HTERT RPE-1 (cell line): ENCODE results near the gene PRKAG2.

Experiments
- in situ Hi-C: fragments of 300-500 bp; cut with MboI; formaldehyde crosslinking; loops from 4 replicates; pipeline ENCODE4 v1.14.3; 2020; ENCODE audit warnings: low sequenced_read_pairs

Gene PRKAG2

DNA sequence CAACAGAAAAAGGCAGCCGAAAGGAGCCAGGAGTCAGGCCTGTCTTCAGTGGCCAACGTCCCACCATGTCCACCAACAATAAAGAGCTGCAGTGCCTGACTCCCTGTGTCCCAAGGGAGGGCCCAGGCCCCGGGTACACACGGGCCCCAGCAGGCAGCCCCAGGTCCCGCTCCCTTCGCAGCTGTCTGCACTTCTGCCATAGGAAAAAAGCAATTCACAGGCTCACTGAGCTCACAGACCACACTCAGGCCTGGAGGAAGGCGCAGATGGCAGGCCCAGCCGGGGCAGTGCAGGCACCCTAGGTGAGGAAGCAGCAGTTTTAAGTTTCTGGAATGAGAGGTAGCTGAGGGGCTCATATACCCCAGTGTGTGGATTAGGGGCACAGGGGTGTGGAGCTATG, 100.5 kb downstream of the PRKAG2 start:
- in situ Hi-C loops: no loop called here

DNA sequence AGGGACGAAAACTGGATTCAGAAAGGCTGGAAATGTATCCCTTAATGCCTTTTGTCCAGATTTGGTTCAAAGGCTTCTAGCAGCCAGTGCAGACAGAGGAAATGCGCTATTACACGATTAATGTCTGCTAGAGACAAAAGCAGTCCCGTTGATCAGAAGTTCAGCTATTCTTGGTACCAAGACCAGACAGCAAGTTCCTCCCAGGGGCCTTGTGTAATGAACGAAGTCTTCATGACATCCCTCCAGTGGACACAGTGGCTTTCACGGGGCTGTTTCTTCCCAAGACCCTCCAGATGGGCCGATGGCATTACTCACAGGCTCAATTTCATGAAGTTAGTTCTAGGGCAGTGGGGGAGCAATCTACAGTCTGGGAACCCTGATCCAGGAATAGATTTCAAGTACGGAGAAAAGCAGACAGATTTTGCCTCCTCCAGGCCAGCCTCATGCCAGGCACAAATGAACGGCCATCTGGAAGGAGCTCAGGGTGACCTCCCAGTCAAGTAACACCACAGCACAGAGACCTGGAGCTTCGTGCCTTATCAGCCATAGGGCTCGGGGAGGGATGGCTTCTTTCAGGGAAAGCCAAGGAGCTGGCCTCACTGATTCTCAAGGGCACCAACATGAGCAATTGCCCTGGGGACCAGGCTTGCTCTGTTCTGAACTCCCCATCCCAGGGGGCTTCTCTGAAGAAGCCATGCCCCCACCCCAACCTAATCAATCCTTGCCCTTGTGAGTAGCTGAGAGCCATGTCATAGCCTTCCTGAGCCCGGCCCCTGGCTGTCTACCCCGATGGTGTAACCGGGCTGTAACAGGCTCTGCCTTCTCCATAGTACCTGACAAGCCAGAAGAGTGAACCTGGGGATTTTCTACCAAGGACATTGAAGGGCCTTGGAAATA, 101.1 kb downstream of the PRKAG2 start:
- in situ Hi-C loops: no loop called here

DNA sequence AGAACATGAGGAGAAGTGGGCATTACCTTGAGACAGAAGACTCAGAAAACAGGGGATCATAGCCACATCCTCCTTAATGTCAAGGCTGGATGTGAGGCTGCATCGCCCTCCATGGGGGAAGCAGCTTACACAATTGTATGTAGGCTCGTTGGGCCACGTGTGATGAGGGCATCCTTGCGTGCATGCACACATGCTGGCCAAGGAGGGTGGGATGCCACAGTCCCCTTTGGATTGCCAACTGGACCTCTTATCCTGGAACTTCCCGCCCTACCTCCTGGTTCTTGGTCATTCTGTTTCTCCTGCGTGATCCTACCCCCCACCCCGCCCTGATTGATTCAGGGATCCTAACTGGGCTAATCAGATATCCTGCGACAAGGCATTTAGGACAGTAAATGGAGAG, 102.0 kb downstream of the PRKAG2 start:
- in situ Hi-C loops: no loop called here

DNA sequence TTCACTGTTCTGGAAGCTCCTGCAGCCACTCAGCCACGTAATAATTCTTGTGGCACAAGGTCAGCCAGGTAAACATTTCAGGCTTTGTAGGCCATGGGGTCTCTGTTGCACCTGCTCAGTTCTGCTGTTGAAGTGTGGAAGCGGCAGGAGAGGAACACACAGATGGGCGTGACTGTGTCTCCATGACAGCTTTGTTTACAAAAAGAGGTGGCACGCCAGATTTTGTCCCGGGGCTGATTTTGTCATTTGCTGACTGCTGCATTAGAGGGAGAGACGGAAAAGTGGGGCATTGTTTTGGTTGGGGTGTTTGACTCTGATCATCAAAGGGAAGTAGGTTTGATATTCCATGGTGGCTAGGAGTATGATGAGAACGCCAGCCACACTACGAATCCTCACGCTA, 103.1 kb downstream of the PRKAG2 start:
- in situ Hi-C loops: no loop called here

DNA sequence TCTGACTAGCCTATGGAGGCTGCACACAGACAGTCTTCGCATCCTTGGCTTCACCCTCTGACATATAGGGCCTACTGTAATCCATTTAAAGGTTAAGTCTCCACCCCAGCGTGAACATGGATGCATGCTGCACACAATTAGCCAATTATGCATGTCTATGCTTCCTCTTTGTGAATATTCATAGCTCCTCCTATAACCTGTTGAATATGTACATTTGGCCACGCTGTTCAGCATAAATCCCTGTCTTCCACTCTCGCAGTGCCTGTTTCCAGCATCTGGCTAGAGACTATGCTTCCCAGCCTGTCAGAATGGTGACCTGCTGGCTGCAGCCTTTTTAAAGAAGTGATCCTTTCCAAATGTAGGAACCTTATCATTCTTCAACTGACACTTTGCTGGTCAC, 106.7 kb downstream of the PRKAG2 start:
- in situ Hi-C loops: no loop called here

DNA sequence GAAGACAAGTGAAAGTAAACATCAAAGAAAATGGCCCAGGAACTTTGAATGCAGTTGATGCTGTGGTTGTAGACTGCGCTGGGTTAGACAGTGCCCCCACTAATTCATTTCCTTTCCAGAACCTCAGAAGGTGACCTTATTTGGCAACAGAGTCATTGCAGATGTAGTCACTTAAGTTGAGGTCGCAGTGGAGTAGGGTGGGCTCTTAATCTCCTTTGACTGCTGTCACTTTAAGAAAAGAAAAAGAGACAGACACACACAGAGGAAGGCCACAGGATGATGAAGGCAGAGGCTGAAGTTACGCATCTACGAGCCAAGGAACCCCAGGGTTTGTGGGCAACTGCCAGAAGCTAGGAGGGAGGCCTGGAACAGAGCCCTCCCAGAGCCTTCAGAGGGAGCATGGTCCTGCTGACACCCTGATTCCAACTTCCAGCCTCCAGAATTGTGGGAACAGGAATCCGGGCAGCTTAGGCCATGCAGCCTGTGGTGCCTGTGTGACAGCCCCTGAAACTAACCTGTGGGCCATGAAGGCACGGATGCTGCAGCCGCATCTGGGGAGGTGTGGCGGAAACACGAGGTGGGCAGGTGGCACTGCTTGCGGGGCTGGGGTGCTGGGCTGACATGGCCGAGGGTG, 107.6 kb downstream of the PRKAG2 start:
- in situ Hi-C loops: no loop called here

DNA sequence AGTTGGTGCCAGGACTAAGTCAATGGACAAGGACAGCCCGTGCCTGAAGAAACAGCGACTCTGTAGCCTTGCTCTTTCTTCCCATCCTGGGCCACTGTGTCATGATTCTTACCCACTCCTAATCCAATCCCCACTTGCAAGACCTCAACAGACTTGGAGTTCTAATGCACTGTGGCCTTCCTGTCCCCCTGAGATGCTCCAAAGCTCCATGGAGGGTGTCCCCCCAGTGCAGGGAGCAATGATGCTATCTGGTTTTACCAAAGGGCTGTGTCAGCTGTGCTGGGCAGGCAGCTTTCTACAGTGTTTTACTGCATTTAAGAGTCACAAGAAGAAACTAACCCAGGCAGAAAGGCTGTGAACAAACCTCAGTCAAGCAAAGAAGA, 108.1 kb downstream of the PRKAG2 start:
- in situ Hi-C loops: no loop called here

DNA sequence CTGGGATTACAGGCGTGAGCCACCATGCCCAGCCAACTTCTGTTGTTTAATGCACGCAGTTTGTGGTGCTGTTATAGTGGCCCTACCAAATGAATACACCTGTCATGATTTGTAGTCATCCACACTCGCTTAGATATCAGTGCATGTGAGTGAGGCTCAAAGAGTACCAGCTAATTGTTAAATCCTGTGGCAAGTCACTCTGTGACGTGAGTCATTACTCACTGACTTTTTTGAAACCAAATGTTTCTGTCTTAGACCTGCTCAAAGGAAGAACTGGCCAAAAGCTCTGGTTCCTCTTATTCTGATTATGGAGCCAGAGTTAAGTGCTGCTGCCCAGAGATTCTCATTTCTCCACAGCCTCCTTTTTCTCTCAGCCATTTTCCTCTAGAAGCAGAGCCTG, 109.4 kb downstream of the PRKAG2 start:
- in situ Hi-C loops: no loop called here

DNA sequence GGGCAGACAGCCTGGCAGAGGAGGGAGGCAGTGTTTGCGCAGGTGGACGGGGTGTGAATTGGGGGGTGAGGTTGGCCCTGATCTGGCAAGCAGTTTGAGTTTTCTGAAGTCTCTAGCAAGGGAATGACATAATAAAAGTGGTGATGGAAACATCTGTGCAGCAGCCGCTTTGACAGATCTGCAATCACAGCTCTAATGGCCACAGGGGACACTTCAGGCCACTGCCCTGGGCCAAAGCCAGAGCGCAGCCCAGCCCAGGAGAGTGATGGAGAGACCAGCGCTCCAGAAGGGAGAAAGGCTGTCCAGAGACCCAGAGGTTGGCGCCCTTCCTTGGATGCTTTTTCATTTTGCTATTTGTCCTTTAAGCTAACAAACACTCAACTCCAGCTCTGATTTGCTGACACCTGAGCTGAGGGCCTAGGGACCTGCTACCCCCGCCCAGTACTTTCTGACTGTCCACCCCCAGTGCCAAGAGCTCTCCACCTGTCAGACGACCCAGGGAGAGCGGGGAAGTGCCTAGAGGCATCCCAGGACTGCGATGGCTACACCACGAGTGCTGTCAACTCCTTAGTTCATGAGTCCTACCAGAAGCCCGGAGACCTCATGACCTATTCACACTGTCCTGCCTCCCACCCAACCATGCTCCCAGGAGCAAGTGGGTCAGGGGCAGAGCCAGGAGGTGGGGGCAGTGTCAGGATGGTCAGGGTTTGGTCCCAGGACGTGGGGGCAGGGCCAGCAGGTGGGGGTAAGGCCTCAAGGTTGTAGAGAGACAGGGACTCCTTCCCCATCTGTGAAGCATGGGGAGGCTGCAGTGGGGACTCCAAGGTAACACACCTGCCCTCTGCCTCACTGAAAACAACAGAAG, 112.6 kb downstream of the PRKAG2 start:
- in situ Hi-C loops: no loop called here

DNA sequence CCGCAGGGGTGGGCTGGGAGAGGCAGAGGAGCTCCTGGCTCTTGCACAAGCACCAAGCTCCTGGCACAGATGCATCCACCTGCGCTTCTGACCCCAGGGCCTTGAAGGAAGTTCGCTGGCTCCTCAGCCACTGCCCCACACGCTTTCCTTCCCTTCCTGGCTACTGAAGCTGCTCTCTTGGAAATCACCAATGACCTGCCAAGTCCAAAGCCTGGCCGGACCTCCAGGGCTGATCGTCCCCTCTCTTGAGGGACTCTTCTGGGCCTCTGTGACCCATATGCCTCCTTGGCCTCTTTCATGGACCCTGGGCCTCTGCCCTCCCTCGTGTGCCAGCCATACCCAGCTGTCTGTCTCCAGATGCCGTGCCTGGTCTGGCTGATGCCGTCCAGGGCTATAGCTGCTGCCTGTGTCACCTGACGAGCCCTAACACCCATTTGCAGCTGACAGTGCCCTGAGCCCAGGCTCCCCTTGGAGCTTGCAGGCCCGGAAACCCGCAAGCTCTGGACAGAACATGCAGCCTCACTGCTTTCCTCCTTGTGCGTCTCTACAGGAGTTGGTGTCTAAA, 113.4 kb downstream of the PRKAG2 start:
- in situ Hi-C loops: no loop called here

DNA sequence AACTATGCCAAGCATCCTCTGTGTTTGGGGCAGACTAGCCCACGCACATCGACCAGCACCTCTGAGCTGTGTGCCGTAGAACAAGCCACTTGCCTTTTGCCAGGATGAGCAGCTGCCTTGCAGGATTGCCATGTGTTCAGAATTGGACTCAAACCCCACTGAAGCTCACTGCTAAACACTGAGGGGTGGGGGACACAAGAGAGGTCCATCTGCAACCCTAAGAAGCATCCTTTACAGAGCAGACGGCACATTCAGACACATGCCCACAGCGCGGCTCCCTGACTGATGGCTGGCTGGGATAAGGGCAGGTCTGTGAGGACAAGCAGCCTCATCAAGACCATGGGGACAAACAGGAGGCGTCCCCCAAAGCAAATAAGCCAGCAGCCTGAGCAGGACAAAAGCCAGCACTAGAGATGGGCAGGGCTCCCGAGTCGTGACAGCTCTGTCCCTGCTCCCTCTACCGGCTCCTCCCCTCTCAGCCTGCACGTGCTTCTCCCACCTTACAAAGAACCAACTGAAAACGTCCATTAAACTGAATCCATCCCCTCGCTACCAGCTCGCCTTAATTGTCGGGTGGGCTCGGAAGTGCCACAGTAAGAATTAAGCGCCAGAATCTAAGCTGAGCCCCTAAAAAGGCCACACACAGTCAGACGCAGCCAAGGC, 114.2 kb downstream of the PRKAG2 start:
- in situ Hi-C loops: no loop called here

DNA sequence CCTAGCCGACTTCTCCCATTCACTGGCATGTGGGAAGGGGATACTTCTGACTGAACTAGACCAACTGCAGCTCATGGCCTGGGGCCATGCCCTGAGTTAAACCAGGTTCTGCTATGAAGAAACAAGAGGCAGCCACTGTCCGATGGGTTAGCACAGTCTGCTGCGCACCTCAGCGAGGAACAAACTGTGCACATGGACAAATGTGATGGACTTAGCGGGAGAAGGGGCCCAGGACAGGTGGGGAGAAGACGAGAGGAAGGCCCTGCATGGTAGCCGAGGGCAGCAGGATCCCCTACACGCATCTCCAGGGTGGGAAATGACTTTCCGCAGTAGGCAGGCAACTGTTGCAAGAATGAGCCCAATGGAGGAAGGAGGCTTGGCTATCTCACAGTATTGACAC, 115.0 kb downstream of the PRKAG2 start:
- in situ Hi-C loops: no loop called here

DNA sequence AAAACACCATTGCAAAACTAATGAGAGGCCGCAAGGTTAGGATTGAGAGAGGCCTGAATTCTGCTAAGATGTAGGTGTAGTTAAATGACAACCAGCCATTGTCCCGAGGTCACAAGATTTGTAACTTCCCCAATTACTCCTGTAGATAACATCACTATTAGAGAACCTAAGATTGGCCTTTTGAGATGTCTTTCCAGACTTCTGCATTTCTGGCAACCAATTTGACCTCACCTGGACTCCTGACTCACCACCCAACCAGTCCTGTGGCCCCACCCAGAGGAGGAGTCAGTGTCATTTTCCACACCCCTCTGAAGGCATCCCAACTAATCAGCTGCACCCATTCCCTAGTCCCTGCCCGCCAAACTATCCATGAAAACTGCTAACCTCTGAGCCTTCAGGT, 115.7 kb downstream of the PRKAG2 start:
- in situ Hi-C loops: no loop called here

DNA sequence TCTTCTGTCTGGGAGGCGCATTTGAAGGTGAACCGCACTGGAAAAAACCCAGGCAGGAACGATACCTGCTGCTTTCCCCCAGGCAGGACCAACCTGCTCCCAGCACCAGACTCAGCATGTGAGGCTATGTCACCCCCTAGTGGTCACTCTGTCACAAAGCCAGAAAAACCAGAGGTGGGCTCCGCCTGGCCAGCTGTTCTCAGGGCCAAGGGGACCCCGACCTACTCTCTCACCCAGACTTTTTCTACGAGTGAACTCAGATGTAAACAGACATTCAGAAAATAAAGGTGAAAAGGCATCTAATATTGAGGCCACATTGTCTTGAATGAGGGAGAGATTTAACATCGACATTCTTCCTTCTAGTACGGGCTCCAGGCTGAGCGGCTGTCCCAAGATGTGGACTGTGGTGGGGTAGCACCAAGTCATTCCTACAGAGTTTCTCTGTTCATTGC, 117.3 kb downstream of the PRKAG2 start:
- in situ Hi-C loops: no loop called here

DNA sequence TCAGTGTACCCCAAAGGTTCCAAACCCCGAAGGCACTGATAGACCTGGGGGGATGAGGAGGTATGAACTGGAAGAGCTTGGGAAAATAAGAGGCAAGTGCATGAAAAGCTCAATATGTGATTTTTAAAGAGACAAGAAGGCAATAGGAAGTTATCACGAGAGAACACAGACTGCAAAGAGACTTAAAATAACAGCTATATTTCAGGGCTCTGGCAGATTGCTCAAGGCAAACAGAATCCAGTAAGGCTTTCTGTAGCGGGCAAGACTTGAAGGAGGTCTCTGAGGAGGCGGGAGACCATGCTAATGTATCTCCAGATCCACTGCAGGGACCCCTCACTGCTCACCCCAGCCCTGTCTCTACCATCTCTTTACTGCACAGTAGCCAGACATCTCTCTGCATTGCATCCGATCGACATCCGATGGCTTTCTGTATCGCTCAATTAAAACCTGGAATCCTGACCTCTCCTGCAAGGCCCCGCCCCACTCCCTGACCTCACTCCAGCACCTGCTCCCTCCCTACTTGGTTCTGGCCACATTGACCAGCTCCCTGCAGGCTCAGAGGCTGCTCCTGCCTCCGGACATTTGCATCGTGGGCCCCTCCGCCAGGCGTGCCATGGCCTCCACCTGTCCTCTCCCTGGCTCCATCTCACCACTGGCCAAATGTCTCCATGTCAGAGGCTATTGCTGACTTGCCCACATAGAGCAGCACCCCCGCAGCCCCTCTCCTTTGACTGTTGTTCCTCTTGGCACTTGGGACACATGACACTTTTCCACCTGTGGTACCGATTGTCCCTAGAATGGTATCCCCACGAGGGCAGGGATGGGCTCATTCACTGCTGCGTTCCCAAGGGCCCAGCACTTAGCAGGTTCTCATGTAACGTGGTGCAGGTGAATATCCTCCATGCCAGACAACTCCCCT, 118.0 kb downstream of the PRKAG2 start:
- in situ Hi-C loops: no loop called here

DNA sequence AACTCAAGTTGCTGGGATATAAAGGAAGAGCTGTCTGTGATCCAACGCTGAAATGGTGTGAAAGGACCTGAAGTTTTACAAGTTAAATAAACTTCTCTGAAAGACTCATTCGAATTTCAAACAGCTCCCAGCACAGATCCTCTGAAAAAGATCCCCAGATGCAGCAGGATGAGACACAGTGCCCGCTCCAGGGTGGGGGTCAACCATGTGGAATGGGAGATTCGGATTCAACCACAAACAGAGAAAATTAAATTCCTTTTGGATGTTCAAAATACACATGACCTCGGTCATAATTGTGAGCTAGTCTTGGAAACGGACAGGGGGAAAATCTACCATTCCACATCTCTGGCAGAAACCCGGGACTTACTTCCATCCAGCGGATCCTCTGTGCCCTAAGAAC, 119.6 kb downstream of the PRKAG2 start:
- in situ Hi-C loops: no loop called here

DNA sequence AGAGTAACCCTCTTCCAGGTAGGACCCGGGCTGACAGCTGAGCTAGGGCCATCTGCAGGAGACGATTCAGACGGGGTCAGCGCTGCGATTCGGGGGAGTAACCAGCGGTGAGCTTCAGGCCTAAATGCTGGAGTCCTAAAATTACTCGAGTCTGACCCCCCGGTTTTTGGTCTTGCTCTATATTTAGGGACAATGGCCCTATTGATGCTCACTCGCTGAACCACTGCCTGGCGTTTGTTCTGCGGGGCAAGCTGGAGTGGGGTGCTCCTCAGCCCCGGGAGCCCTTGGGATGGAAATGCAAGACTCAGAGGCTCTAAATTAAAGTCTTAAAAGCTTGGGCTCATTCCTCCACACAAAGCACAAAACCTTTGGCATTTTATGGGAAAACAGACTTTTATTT, 120.0 kb downstream of the PRKAG2 start:
- in situ Hi-C loops: no loop called here

DNA sequence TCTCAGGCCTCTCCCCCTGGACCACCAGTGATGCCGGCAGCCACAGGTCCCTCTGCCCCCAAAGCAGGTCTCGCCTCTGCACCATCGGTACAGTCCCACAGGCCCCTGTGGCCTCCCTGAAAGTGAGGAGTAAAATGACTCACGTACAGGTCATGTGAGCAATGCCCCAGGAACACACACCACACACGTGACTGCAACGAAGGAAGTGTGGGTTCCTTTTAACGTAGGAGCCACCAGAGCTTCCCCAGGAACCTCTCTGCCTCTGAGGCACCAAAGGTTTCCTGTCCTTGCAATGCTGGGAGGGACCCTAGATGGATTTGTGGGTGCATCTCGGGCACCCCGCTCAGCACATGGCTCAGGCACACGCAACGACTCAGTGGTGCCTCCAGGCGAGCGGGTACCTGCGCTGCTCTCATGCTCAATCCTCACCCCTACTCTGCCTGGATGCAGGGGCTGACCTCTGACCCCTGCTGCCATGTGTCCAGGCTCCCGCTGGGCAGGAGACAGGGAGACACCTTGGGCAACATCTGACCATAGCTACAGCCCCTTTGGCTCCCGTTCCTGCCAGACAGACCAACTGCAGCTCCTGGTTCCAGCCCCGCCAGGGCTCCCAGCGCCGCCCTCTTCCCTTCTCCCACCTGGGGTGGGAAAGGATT, 120.7 kb downstream of the PRKAG2 start:
- in situ Hi-C loops: no loop called here

DNA sequence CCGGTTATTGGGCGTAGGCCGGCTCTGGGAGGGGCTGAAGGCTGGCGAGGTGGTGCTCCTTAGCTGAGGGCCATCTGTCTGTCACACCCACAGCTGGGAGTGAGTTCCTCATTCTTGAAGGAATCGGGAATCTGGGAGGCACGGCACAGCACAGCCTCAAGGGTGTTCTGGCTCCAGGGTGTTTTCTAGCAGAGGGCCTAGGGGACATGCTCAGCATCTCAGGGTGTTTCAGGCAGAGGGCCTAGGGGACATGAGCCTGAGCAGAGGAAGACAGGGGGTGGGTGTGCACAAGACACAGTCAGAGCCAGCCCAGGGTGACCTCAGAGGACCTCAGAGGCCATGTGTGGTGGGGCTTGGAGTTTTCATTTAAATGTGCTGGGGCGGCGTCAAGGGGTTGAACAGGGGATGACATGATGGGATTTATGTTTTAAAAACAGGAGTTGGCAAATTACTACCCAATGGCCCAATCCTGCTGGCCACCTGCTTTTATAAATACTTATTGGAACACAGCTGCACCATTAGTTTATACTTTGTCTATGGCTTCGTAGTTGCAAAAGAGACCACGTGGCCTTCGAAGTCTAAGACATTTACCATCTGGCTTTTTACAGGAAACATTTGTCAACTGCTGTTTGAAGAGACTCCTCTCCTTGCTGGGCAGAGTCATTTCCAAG, 121.6 kb downstream of the PRKAG2 start:
- in situ Hi-C loops: no loop called here
